Body of pancreas (tissue), 4 donors: ENCODE measurements around the gene TNFSF12.

Experiments used
- POLR2A ChIP-seq, 3 donors: fragments of 450-650 bp; IDR thresholded peaks; one replicate each; pipeline ENCODE4 v1.6.1; 2016; ENCODE audit warnings: antibody characterized with exemption in 3 of 3, mild to moderate bottlenecking in 2 of 3
- TF ChIP-seq, protein P1 (sequence below), 7 experiments: fragments of 450-650 bp in 4 of 7; fragments of 200-600 bp in 3 of 7; sonication (generic) in 3 of 7; IDR thresholded peaks; one replicate each; pipeline ENCODE4 v1.5.1; 2016 to 2019; ENCODE audit warnings: antibody characterized with exemption in 7 of 7

- TF ChIP-seq, protein P1, sequence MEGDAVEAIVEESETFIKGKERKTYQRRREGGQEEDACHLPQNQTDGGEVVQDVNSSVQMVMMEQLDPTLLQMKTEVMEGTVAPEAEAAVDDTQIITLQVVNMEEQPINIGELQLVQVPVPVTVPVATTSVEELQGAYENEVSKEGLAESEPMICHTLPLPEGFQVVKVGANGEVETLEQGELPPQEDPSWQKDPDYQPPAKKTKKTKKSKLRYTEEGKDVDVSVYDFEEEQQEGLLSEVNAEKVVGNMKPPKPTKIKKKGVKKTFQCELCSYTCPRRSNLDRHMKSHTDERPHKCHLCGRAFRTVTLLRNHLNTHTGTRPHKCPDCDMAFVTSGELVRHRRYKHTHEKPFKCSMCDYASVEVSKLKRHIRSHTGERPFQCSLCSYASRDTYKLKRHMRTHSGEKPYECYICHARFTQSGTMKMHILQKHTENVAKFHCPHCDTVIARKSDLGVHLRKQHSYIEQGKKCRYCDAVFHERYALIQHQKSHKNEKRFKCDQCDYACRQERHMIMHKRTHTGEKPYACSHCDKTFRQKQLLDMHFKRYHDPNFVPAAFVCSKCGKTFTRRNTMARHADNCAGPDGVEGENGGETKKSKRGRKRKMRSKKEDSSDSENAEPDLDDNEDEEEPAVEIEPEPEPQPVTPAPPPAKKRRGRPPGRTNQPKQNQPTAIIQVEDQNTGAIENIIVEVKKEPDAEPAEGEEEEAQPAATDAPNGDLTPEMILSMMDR (IDR thresholded peaks at IDR 0.05), result no peak
- no peak for TF ChIP-seq POLR2A (IDR thresholded peaks at IDR 0.05)
Measured at GRCh38 chr17:7569571-7569970, 20.7 kb downstream of the TNFSF12 start.
